Measurements from ENCODE around the gene ASS1. TPM values are rescaled to one million over a fixed set of nuclear protein-coding genes. Genes with fewer than 3 reads are reported as not detected.

Gene ASS1
- total RNA-seq, 1 experiment from 2014 or later = 26.2 TPM

GRCh38 chr9:130472184-130472705 lies 27.5 kb downstream of the ASS1 start:
- Histone ChIP-seq H3K4me1 (ENCODE audit: control insufficient read depth, insufficient read depth, low read length) (no peaks in the 10 kb centered on the region), H3K4me3 (ENCODE audit: low read depth in 2 of 2, low read length in 2 of 2) (no peak overlapping the region), H3K27ac (ENCODE audit: low read length) (no peak overlapping the region), H3K9me3 (ENCODE audit: control insufficient read depth, insufficient read depth, low read depth, low read length) (no peaks in the 10 kb centered on the region), H3K36me3 (ENCODE audit: control insufficient read depth, insufficient read depth, low read length) (no peaks in the 10 kb centered on the region), H3K27me3 (ENCODE audit: control insufficient read depth, insufficient read depth, low read length) (no peaks in the 10 kb centered on the region)
- BruUV-seq (replicated peaks) = no TSS peak
- TF ChIP-seq CTCF (IDR thresholded peaks at IDR 0.05) (no peak), SIN3A (IDR thresholded peaks at IDR 0.05; ENCODE audit: borderline replicate concordance, insufficient read depth, low read depth, low read length) (no peak), POLR2AphosphoS5 (IDR thresholded peaks at IDR 0.05; ENCODE audit: low read depth, low read length) (no peak), TCF7L2 (IDR thresholded peaks at IDR 0.05; ENCODE audit: low read depth, low read length) (no peak)
- TF ChIP-seq, protein P1, sequence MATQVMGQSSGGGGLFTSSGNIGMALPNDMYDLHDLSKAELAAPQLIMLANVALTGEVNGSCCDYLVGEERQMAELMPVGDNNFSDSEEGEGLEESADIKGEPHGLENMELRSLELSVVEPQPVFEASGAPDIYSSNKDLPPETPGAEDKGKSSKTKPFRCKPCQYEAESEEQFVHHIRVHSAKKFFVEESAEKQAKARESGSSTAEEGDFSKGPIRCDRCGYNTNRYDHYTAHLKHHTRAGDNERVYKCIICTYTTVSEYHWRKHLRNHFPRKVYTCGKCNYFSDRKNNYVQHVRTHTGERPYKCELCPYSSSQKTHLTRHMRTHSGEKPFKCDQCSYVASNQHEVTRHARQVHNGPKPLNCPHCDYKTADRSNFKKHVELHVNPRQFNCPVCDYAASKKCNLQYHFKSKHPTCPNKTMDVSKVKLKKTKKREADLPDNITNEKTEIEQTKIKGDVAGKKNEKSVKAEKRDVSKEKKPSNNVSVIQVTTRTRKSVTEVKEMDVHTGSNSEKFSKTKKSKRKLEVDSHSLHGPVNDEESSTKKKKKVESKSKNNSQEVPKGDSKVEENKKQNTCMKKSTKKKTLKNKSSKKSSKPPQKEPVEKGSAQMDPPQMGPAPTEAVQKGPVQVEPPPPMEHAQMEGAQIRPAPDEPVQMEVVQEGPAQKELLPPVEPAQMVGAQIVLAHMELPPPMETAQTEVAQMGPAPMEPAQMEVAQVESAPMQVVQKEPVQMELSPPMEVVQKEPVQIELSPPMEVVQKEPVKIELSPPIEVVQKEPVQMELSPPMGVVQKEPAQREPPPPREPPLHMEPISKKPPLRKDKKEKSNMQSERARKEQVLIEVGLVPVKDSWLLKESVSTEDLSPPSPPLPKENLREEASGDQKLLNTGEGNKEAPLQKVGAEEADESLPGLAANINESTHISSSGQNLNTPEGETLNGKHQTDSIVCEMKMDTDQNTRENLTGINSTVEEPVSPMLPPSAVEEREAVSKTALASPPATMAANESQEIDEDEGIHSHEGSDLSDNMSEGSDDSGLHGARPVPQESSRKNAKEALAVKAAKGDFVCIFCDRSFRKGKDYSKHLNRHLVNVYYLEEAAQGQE (IDR thresholded peaks at IDR 0.05; ENCODE audit: insufficient read depth in 1 of 2, low read depth in 2 of 2, low read length in 1 of 2) = no peak
- ATAC-seq (no peak), DNase-seq (ENCODE audit: low read depth, low spot score) (no peak)
- ChIA-PET POLR2A (no interaction called here), CTCF (no interaction called here)
- in situ Hi-C loops (cut with HindIII; ENCODE audit: low pct_unique_long_range_greater_than_20kb, low sequenced_read_pairs) = no loop called here
- intact Hi-C loops (cut with micrococcal nuclease; ENCODE audit: unreplicated experiment) = no loop called here

GRCh38 chr9:130473009-130473408 lies 28.2 kb downstream of the ASS1 start:
- intact Hi-C loops (cut with micrococcal nuclease; ENCODE audit: unreplicated experiment) = no loop called here
- Histone ChIP-seq H3K4me1 (ENCODE audit: control insufficient read depth, insufficient read depth, low read length) (no peaks in the 10 kb centered on the region), H3K9me3 (ENCODE audit: control insufficient read depth, insufficient read depth, low read depth, low read length) (no peaks in the 10 kb centered on the region), H3K4me3 (ENCODE audit: low read depth in 2 of 2, low read length in 2 of 2) (no peak overlapping the region), H3K27ac (ENCODE audit: low read length) (no peak overlapping the region), H3K36me3 (ENCODE audit: control insufficient read depth, insufficient read depth, low read length) (no peaks in the 10 kb centered on the region), H3K27me3 (ENCODE audit: control insufficient read depth, insufficient read depth, low read length) (no peaks in the 10 kb centered on the region)
- DNase-seq (ENCODE audit: low read depth, low spot score) (no peak), ATAC-seq (no peak)
- no TSS peak for BruUV-seq (replicated peaks)
- no peak for TF ChIP-seq CTCF (IDR thresholded peaks at IDR 0.05)
- TF ChIP-seq, protein P1 (IDR thresholded peaks at IDR 0.05; ENCODE audit: insufficient read depth in 1 of 2, low read depth in 2 of 2, low read length in 1 of 2) = no peak
- TF ChIP-seq POLR2AphosphoS5 (IDR thresholded peaks at IDR 0.05; ENCODE audit: low read depth, low read length) = no peak
- TF ChIP-seq SIN3A (IDR thresholded peaks at IDR 0.05; ENCODE audit: borderline replicate concordance, insufficient read depth, low read depth, low read length) = no peak
- no peak for TF ChIP-seq TCF7L2 (IDR thresholded peaks at IDR 0.05; ENCODE audit: low read depth, low read length)
- in situ Hi-C loops (cut with HindIII; ENCODE audit: low pct_unique_long_range_greater_than_20kb, low sequenced_read_pairs) = no loop called here
- ChIA-PET CTCF (no interaction called here), POLR2A (no interaction called here)
